ENCODE results near the gene SAXO1. TPM values are rescaled to one million over a fixed set of nuclear protein-coding genes. Genes with fewer than 3 reads are reported as not detected.

Gene SAXO1
- total and polyA plus RNA-seq, 4 donors, result under 0.01 to 0.05 (median 0.01) TPM; not detected in 1

GRCh38 chr9:18997151-18997550 lies 35.9 kb downstream of the SAXO1 start:
- WGBS, result 72% methylated on average over 2 of the region's 2 CpGs

More at GRCh38 chr9:18997151-18997550, 35.9 kb downstream of the SAXO1 start:
- TF ChIP-seq ZBTB33 (IDR thresholded peaks at IDR 0.05), result no peak
- TF ChIP-seq CTCF (IDR thresholded peaks at IDR 0.05; ENCODE audit: low read depth, low read length, missing input control), result no peak
- no peak for TF ChIP-seq FOXA2 (IDR thresholded peaks at IDR 0.05)
- TF ChIP-seq ATF3 (IDR thresholded peaks at IDR 0.05), result no peak
- no peak for TF ChIP-seq HNF4A (conservative IDR thresholded peaks at IDR 0.05)
- TF ChIP-seq TAF1 (conservative IDR thresholded peaks at IDR 0.05), result no peak
- TF ChIP-seq FOXA1 (IDR thresholded peaks at IDR 0.05), result no peak
- TF ChIP-seq SP1 (IDR thresholded peaks at IDR 0.05), result no peak
- no peak for TF ChIP-seq HNF4G (IDR thresholded peaks at IDR 0.05)
- TF ChIP-seq RAD21 (IDR thresholded peaks at IDR 0.05), result no peak
- no peak for TF ChIP-seq YY1 (IDR thresholded peaks at IDR 0.05)
- no peak for TF ChIP-seq MAX (IDR thresholded peaks at IDR 0.05)
- no peak for TF ChIP-seq REST (IDR thresholded peaks at IDR 0.05)
- no peak for TF ChIP-seq JUND (IDR thresholded peaks at IDR 0.05)
- no peak for TF ChIP-seq NR2F2 (IDR thresholded peaks at IDR 0.05)
- Histone ChIP-seq H3K36me3 (ENCODE audit: control insufficient read depth in 4 of 4, insufficient read depth in 3 of 4, low read depth in 1 of 4, low read length in 3 of 4) (no peaks in the 10 kb centered on the region), H3K27me3 (ENCODE audit: control insufficient read depth in 4 of 4, insufficient read depth in 4 of 4, low read length in 3 of 4) (no peaks in the 10 kb centered on the region), H3K27ac (ENCODE audit: low read depth in 1 of 2, low read length in 2 of 2) (no peak overlapping the region), H3K9ac (ENCODE audit: low read depth in 1 of 2, low read length in 2 of 2) (no peak overlapping the region), H3K4me3 (ENCODE audit: low read depth in 1 of 3, low read length in 3 of 3) (no peak overlapping the region), H3K4me1 (ENCODE audit: control insufficient read depth in 4 of 4, insufficient read depth in 4 of 4, low read length in 3 of 4) (no peaks in the 10 kb centered on the region), H3K9me3 (ENCODE audit: control insufficient read depth in 4 of 4, low read length in 3 of 4) (no peaks in the 10 kb centered on the region)
- DNase-seq (ENCODE audit: low spot score), result no peak
